AG09319 (cell line): ENCODE measurements around the gene KANK2.
"Not testable (repeated sequence)": the region's sequence is repeated elsewhere in the genome, so short reads cannot be mapped to it uniquely, and the experiment has no call there.

Experiments
- DNase-seq: peaks from one replicate; pipeline ENCODE4 v3.0.0-alpha.2; 2010; ENCODE audit warnings: low read depth; ENCODE audit errors: extremely low read depth
- CTCF ChIP-seq: IDR thresholded peaks from 2 replicates; pipeline ENCODE4 v1.5.1; 2011; ENCODE audit warnings: low read depth, mild to moderate bottlenecking, inconsistent platforms, low read length, moderate library complexity

KANK2 gene

GRCh38 chr19:11136400-11137101, 60.8 kb downstream of the KANK2 start:
- no peak for DNase-seq
- no peak for TF ChIP-seq CTCF

GRCh38 chr19:11131471-11131870, 65.9 kb downstream of the KANK2 start:
- no peak for TF ChIP-seq CTCF
- DNase-seq, result no peak

- DNase-seq, result no peak
- peak; percentile 92 for TF ChIP-seq CTCF
Measured at GRCh38 chr19:11130824-11131455, 66.4 kb downstream of the KANK2 start.

GRCh38 chr19:11127905-11128304, 69.4 kb downstream of the KANK2 start:
- no peak for DNase-seq
- no peak for TF ChIP-seq CTCF

GRCh38 chr19:11125994-11126685, 71.2 kb downstream of the KANK2 start:
- no peak for DNase-seq
- peak; percentile 73 for TF ChIP-seq CTCF

GRCh38 chr19:11124157-11124556, 73.2 kb downstream of the KANK2 start:
- not testable (repeated sequence) for DNase-seq

GRCh38 chr19:11123114-11123513, 74.2 kb downstream of the KANK2 start:
- DNase-seq, result no peak
- TF ChIP-seq CTCF, result no peak

- not testable (repeated sequence) for DNase-seq
Measured at GRCh38 chr19:11121963-11122362, 75.4 kb downstream of the KANK2 start.
